Esophagus muscularis mucosa (tissue), 2 donors: Measurements from ENCODE around the gene SUN5.

Experiments used
- POLR2A ChIP-seq: fragments of 450-650 bp; IDR thresholded peaks from one replicate; pipeline ENCODE4 v1.6.1; 2017; ENCODE audit warnings: antibody characterized with exemption, moderate library complexity, mild to moderate bottlenecking, low read depth
- POLR2AphosphoS5 ChIP-seq, 2 donors: sonication (generic); formaldehyde crosslinking; IDR thresholded peaks; one replicate each; pipeline ENCODE4 v1.6.1; 2017; ENCODE audit warnings: antibody characterized with exemption in 2 of 2

GRCh38 chr20:32990426-32990825 lies 13.8 kb downstream of the SUN5 start:
- TF ChIP-seq POLR2AphosphoS5 (IDR thresholded peaks at IDR 0.05) (no peak), POLR2A (no peak)
